HG02623 (cell line): ENCODE data around the gene WNT1.

Source experiments
- ATAC-seq: cut with Tn5 transposase; IDR thresholded peaks from one replicate; pipeline ENCODE4 v1.9.1; 2021; ENCODE audit warnings: moderate library complexity; ENCODE audit not compliant: unreplicated experiment

WNT1 gene

DNA sequence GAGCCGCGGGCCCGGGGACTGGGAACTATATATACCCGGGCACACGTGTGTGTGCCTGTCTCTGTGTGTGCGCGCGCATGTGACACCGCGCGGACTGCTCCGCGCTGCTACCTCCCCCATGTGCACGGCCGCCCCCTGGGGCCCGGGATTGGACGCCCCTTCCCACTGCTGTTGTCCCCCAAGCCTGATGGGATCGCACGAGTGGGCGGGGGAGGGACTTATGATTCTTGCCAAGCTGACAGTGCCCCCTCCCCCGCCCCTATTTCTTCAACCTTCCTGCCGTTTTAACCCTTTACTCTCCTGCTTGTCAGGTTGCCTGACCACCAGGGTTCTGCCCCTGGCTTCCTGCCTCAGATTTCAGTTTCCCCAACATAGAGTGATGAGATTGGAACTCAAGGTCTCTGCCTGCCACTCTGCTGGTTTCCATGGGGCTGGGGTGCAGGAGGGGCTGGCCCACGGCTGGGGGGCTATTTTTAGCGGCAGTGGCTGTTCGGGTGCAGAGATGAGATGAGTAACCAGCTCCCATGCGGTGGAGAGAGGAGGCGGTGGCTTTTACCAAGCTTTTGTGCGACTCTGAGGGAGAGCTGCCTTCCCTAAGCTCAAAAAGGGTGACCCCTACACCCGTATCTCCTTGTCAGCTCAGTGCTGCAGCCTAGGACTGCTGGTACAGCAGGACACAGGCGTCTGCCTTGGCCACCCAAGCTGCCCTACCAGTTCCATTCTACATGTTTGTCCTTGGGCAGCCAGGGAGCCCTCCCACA is 21.4 kb downstream of the WNT1 start, which contains the start of gene DDN:
Gene DDN (minus strand): TSS at position 5 of the 761 bp plus-strand sequence. CDS start 88 bp downstream, outside the sequence.
- no peak for ATAC-seq

DNA sequence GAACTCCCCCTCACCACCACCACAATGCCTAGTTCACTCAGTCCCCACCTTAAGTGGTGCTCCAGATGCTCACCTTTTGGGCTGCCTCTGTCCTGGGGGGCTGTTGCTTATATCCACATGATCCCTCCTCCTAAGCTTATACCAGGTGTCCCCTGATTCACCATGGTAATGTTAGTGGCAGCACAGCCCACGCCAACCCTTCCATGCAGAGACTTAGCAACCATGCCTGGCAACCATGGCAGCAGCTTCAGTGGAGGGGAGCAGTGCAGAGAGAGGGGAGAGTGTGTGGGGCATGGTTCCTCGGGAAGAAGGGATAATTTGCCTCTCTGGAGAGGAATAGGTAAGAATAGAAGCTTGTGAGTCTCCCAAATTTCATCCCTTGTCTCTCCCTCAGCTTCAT is 22.2 kb downstream of the WNT1 start:
- no peak for ATAC-seq

DNA sequence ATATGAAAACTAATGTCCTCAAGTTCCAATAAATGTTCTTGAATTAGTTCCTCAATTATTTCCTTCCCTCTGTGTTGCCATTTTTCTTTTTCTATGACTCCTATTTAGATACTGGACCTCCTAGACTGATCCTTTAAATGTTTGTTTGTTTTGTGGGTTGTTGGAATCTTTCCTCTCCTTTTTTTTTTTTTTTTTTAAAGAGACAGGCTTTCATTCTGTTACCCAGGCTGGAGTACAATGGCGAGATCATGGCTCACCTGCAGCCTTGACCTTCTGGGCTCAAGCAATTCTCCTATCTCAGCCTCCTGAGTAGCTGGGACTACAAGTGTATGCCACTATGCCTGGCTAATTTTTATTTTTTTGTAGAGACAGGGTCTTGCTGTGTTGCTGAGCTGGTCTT is 30.8 kb downstream of the WNT1 start:
- ATAC-seq: no peak

DNA sequence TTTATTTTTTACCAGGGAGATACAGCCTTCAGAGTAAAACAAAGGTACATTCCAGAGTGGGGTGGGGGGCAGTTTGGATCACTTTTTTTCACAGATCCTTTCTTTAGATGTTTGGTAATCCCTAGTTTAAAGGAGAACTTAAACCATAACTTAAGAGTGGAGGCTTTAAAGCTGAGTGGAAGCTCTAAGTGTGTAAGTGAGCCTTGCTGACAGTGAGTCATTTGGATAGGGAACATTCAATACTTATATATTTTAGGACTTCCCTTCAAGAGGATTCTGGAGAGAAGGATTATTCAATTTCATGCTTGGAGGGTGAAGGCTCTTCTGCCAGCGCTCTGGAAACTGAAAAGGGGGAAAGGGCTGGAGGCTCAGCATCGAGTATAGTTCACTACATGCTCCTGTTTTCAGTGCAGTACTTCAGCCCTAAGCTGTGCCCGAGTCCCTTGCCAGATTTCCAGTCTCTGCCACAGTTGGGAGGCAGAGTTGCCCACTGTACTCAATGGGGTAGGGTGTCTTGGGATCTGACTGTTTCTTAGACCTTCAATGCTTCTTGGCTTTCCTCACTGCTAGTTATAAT is 32.1 kb downstream of the WNT1 start:
- no peak for ATAC-seq

DNA sequence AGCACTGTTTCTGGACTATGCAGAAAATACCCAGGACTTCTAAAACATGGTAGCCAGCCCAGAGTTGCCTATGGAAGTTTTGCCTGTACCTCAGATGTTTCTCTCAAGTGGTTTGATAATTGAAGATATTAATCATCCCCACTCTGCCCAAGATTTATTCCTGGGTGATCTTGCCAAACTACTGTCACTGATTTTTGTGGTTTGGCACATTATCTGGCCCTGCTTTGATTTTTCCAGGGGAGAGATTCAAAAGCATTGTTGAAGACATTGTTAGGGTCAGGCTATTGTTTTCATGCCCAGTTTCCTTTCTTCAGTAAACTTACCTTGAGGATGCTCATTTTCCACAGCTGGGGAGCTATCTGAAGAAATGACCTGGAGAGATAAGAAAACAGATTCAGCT is 34.6 kb downstream of the WNT1 start:
- ATAC-seq: no peak

DNA sequence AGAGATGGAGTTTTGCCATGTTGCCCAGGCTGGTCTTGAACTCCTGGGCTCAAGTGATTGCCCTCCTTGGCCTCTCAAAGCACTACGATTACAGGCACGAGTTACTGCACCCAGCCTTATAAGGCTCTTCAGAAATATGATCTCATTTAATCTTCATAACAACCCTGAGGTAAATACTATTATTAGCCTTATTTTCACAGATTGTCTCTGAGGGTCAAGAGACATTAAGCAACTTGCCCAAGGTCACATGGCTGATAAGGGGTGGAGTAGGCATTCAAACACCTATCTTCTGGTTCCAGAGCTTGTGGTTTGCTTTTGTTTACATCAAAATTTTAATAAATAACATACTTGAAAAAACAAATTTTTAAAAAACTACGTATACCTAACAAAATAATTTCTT is 35.3 kb downstream of the WNT1 start:
- ATAC-seq: no peak

DNA sequence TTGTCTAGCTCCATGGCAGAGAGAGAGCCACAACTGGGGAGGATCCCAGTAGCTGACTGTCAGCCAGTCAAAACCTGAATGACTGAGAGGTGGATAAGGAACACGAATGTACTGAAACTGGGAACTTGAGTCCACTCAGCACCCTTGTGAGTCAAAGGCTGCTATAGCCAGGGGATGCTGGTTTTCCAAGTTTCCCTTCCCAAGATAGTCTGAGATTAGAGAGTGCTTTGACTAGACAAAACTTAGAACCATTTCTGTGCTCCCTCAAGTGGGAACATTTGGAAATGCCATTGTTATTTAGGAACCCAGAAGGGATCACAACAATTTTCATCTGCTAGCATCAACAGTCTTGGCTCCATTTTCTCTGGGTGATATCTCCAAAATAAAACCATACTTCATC is 36.4 kb downstream of the WNT1 start:
- no peak for ATAC-seq

DNA sequence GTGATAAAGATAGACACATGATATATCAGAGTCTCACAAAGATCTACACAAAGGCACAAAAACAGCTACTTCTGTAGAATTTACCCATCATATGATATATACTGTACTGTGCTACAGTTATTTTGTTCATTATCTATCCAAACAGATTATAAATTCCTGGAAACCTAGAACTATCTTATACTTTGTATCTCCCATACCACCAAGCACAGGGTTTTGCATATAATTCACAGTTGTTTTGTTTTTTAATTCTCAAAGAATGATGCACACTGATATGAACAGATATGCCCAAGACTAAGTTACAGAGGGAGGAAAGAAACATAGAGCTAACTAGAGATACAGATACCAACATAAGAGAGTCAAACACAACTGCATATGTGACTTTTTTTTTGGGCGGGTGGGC is 37.1 kb downstream of the WNT1 start:
- ATAC-seq: no peak

DNA sequence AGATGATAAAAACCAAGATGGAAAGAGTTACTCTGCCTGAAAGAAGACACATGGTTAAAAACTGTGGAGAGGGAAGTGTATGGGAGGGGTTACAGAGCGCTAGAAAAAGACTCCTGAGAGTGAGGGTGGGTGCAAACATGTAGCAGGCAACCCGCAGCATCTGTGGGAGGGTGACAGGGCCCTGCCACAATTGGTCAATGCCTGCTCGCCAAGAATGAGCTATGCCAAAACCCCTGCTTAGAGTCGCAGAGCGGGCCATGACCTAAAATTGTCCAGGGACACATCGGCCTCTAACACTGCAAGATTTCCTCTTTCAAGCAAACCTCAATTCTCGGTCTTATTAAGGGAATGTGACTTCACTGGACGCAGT is 39.8 kb downstream of the WNT1 start:
- no peak for ATAC-seq

DNA sequence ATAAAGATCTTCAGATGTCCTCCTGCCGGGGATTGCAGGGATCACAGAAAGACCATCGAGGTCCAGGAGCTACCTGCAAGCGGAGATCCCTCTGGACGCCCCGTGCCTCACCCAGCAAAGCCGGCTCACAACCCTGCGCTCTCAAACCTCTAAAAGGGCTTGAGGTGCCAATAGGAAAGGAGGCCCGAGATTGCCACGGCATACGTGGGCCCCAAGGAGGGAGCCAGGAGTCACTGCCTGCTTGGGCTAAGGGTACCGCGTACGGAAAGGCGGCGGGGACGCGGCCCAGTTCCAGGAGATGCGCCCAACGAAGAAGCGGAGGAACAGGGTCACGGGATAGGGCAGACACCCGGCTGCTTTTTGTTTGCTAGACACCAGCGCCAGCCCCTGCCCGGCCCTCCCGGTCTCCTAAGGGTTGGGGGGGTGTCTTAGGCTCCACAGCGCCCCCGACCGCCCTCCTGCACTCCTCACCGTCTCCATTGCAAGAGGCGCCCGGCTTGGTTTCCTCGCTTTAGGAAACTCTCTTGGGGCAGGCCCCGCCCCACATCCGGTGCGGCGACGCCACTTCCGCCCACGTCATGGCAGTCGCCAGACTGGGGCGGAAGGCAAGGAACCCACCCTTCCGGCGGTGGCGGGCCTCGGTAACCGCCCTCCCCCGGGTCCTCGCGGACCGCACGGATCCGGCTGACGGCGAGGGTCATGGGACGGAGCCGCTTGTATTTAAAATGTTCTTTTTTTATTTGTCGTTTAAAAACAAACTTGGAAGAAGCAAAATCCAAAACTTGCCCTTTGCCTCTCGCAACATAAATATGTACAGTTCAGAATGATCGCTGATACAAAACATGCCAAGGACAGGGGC is 40.4 kb downstream of the WNT1 start, which contains the start of gene PRKAG1:
Gene PRKAG1 (minus strand): TSS at position 516 of the 859 bp plus-strand sequence. CDS start 36 bp downstream, at position 480.
- ATAC-seq: peak; percentile 91

DNA sequence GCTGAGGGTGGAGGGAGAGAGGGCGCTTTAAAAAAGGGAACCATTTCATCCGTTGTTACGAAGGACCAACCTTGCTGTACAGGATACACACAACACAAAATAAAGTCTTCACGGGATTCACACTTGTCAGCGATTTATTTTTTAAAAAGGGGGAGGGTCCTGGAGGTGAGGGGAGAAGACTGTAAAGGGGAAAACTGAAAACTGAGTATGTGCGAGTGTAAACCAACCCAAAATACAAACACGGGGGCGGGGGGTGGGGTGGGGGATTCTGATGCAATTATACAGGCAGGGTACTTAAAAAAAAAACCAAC is 41.0 kb downstream of the WNT1 start:
- no peak for ATAC-seq

DNA sequence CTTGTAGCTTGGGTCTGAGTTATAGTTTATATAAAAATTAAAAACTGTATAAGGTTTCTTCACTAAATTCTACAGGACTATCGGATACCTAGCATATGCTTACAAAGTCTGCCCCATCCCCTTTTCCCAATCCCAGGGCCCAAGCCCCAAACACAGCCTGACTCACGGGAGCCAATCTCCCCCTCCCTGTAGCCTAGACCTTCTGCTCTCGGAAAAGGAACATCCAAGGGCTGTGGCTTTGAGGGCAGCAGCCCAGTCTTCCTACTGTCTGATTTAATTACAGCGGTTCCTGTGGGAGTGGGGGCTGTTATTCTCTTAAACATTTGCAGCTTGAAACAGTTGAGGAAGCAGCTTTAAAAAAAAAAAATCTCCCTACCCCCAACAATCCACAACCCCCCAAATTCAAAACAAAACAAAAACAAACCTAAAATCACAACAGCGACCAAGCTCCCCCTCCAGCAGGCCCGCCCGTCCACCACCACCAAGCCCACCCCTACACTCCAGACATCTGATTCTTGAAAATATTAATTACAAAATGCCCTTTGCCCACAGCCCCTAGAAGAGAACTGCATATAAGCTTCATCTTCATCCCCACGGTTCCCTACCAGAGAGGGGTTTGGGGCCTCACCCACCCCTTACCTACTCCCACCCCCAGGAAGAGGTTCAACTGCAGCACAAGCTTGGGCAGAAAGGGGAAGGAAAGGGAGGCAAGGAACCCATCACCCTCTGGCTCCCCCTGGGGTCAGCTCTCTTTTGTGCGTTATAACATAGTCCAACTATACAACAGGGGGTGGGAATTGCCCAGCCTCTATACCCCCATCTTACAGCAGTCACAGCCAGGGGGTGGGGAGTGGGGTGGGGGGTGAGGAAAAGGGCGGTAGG is 41.6 kb downstream of the WNT1 start:
- ATAC-seq: no peak

DNA sequence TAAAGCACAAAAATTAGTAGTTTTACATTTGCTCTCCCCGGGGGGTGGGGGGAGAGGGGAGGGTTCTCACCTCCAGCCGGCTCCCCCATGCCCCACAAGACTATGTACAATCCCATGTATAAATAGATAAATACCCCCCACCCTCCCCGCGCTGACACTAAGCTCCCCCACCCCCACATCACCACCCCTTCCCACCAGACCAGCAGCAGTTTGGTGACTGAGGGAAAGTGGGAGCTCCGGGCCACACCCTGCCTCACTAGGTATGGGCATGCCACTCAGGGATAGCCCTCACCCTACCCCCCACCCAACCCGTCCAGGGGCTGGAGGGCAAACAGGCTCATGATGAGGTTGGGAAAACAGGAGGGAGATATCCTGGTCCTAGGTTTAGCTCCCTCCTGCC is 42.3 kb downstream of the WNT1 start:
- ATAC-seq: no peak

DNA sequence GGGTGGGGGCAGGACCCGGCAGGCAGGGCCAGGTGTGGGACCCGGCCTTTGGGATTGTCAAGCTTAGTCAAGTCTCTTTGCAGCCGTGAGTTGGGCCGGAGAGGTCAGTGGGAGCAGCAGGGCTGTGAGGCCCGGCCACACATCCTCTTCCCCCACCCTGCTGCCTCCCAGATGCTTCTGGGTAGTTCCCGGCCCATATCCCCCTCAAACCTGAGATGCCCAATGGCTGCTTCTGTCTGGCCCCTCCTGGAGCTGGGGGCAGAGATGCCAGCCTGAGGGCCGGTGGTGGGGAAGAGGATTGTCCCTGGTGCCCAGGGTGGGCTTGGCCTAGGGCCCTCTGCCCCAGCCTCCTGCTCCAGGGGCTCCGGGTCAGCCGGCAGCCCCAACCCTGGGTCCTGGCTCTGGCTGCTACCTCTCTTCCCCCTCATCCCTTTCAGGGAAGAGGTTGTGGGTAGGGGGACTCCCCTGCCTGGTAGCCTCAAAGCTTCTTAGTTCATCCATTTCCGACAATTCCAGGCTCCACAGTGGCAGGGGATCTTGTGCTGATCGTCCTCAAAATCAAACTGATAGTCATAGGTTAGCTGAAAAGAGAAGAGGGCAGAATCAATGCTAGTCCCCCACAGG is 43.3 kb downstream of the WNT1 start:
- no peak for ATAC-seq

DNA sequence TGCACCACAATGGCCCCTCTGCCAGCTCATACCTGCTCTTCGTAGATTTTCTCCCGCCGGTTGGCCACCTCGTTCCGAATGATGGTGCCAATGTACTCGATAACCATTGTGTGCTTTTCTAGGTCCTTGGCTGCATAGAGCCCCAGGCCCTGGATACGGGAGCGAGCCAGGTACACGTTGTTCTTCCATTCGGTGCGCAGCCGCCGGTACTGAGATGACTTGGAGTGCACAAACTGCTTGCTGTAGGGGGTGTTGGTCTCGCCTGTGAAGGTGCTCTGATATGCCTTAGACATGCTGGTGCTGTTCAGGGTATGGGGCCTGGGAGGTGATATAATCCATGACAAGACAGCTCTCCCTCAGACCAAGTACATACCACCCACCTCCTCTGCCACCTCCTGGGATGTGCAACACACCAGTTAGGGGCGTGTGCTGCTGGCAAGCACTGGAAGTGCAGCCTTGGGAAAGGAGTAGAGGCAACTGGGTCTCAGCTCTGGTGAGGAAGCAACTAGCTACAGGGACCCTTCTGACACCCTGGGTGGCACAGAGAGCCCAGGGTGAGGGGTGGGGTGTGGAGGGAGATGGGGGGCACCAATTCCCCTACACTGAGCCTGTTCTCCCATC is 44.5 kb downstream of the WNT1 start:
- ATAC-seq: no peak

DNA sequence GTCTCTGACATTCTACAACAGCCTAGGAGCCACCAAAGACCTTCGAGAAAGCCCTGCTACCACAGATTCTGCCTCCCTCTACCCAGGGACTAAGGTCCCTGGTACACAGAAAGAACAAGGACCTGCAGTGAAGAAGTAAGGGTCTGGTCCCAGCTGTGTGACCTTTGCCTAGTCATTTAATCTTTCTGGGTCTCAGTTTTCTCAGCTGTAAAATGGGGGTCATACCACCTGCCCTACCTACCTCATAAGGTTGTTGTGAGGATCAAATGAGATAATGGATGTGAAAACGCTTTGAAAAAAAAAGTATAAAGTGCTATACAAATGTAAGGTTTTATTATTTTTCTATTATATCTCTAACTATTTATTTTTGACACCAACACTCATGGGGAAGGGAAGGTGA is 45.7 kb downstream of the WNT1 start:
- ATAC-seq: no peak

DNA sequence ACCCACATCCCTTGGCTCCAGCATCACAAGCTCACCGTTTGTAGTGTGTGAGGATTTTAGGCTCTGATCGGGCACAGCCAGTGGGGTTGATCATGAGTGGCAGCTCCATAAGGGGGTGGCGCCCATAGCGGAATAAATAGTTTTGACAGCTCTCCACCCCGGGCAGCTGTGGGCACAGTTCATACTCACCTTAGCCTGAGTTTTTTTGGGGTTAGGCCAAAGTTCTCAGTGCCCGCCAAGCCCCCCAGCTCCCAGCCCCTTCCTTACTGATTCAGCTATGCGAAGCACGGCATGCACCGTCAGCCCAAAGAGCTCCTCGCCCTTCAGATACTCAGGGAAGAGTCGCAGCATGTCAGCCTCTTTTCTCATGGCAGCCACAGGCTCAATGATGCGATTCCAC is 46.4 kb downstream of the WNT1 start:
- no peak for ATAC-seq

DNA sequence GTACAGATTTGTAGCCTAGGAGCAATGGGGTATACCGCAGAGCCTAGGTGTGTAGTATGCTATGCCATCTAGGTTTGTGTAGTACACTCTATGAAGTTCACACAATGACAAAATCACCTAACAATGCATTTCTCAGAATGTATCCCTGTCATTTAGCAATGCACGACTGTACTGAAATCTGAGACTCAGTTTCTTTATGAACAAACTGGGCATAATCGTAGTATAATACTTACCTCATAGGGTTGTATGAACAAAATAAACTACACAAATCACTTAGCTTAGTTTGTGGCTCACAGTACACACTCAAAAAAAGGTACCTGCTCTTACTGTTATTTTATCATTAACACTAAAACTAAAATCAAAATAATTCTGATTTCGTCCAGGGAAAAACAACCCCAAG is 47.3 kb downstream of the WNT1 start:
- ATAC-seq: no peak

DNA sequence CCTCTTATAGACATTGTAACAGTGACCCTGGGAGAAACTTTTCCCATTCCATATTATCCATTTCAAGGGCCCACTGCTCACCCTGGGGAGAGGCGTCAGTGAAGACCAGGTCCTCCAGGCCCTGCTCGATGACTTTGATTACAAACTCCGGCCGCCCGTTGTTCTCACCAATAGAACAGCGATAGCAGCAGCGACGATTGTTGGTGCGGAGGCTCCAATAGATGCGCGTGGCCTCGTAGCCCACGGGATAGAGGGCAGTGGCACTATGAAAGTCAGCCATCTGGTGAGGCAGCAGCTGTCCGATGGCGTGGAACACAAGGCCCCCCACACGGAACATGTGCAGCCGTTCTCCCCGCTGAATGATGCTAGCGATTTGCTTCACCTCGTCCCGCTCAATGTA is 48.0 kb downstream of the WNT1 start:
- ATAC-seq: no peak
